Smooth muscle cell (in vitro differentiated cells): Measurements from ENCODE around the gene NR3C1. TPM values are rescaled to one million over a fixed set of nuclear protein-coding genes. Genes with fewer than 3 reads are reported as not detected.

Experiments used
- DNase-seq: peaks from one replicate; lab custom pipeline; 2025; ENCODE audit not compliant: unreplicated experiment; lab: John Stamatoyannopoulos, UW
- H2AFZ ChIP-seq: fragments of 200-600 bp; sonication (generic); 2 replicates; pipeline ENCODE4 v1.6.0; 2016; ENCODE audit warnings: antibody characterized with exemption, low read depth, mild to moderate bottlenecking
- H3F3A ChIP-seq: fragments of 200-600 bp; sonication (generic); 2 replicates; pipeline ENCODE4 v1.6.0; 2017; ENCODE audit warnings: antibody characterized with exemption, low read depth
- H3K27ac ChIP-seq: fragments of 200-600 bp; sonication (generic); 2 replicates; pipeline ENCODE4 v1.5.1; 2016; ENCODE audit warnings: low read depth, mild to moderate bottlenecking
- H3K27me3 ChIP-seq: fragments of 200-600 bp; sonication (generic); 2 replicates; pipeline ENCODE4 v1.6.1; 2016; ENCODE audit warnings: low read depth, mild to moderate bottlenecking
- H3K36me3 ChIP-seq: fragments of 200-600 bp; sonication (generic); 2 replicates; pipeline ENCODE4 v1.5.1; 2016; ENCODE audit warnings: low read depth
- H3K4me1 ChIP-seq: fragments of 200-600 bp; sonication (generic); 2 replicates; pipeline ENCODE4 v1.5.1; 2016; ENCODE audit warnings: low read depth
- H3K4me2 ChIP-seq: fragments of 200-600 bp; sonication (generic); 2 replicates; pipeline ENCODE4 v1.6.0; 2016; ENCODE audit warnings: mild to moderate bottlenecking
- H3K4me3 ChIP-seq: fragments of 200-600 bp; sonication (generic); 2 replicates; pipeline ENCODE4 v1.5.1; 2016; ENCODE audit warnings: mild to moderate bottlenecking
- H3K79me2 ChIP-seq: fragments of 200-600 bp; sonication (generic); 2 replicates; pipeline ENCODE4 v1.6.0; 2016; ENCODE audit warnings: low read depth, mild to moderate bottlenecking
- H3K9ac ChIP-seq: fragments of 200-600 bp; sonication (generic); 2 replicates; pipeline ENCODE4 v1.6.0; 2016; ENCODE audit warnings: low read depth
- H3K9me3 ChIP-seq: fragments of 200-600 bp; sonication (generic); replicated peaks from 2 replicates; pipeline ENCODE4 v1.5.1; 2016; ENCODE audit warnings: low read depth
- H4K20me1 ChIP-seq: fragments of 200-600 bp; sonication (generic); 2 replicates; pipeline ENCODE4 v1.6.0; 2016; ENCODE audit warnings: low read depth
- CTCF ChIP-seq: fragments of 200-600 bp; sonication (generic); IDR thresholded peaks from 2 replicates; pipeline ENCODE4 v1.5.1; 2017; ENCODE audit warnings: borderline replicate concordance, mild to moderate bottlenecking, antibody characterized with exemption; ENCODE audit not compliant: insufficient read depth, poor library complexity, severe bottlenecking
- WGBS: methylation state at CpG from one replicate; pipeline ENCODE4 v1.1.7; 2016; ENCODE audit warnings: low lambda C conversion rate; 5-methylcytosine and 5-hydroxymethylcytosine counted together
- polyA plus RNA-seq: library from polyadenylated mRNA; unstranded; fragments of >200 nt; fragmentation: Nextera tagmentation; extraction: Ambion mirVana; gene quantifications from 2 replicates; pipeline ENCODE4 v1.2.1, GENCODE V29; 2016
- total RNA-seq: library from RNA; depleted of rRNA; stranded (reverse); fragments of >200 nt; gene quantifications from 2 replicates; pipeline ENCODE4 v1.2.3, GENCODE V29; 2014

The NR3C1 gene
- total and polyA plus RNA-seq, 2 experiments from 2014 or later, result 76.5 to 101 TPM

DNA sequence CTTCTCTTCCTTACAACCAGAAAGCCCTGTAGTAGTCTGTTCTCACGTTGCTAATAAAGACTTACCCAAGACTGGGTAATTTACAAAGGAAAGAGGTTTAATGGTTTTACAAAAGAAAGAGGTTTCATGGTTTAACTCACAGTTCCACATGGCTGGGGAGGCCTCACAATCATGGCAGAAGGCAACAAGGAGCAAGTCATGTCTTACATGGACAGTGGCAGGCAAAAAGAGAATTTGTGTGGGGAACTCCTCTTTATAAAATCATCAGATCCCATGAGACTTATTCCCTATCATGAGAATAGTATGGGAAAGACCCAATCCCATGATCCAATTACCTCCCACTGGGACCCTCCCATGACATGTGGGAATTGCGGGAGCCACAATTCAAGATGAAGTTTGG is 164.9 kb downstream of the NR3C1 start:
- no peak for DNase-seq
- no peak for TF ChIP-seq CTCF
- Histone ChIP-seq H3K79me2 (no peaks in the 10 kb centered on the region), H3K9me3 (no peaks in the 10 kb centered on the region), H3K27ac (no peak overlapping the region), H3K4me1 (peaks cover 9% of the 10 kb centered on the region), H2AFZ (no peak overlapping the region), H3K27me3 (no peaks in the 10 kb centered on the region), H3K4me3 (no peak overlapping the region), H3K9ac (no peak overlapping the region), H3K4me2 (no peak overlapping the region), H3F3A (no peaks in the 10 kb centered on the region), H4K20me1 (no peaks in the 10 kb centered on the region), H3K36me3 (no peaks in the 10 kb centered on the region)
- 90% methylated on average over 2 of the region's 2 CpGs for WGBS

- no peak for TF ChIP-seq CTCF
- Histone ChIP-seq H2AFZ (no peak overlapping the region), H3K9ac (no peak overlapping the region), H3K27ac (no peak overlapping the region), H3K4me1 (peaks cover 9% of the 10 kb centered on the region), H3K79me2 (no peaks in the 10 kb centered on the region), H3F3A (no peaks in the 10 kb centered on the region), H3K27me3 (no peaks in the 10 kb centered on the region), H4K20me1 (no peaks in the 10 kb centered on the region), H3K4me3 (no peak overlapping the region), H3K4me2 (no peak overlapping the region), H3K9me3 (no peaks in the 10 kb centered on the region), H3K36me3 (no peaks in the 10 kb centered on the region)
- 94% methylated on average over 10 of the region's 10 CpGs for WGBS
- no peak for DNase-seq
Measured at GRCh38 chr5:143237664-143238063, 165.8 kb downstream of the NR3C1 start.

- TF ChIP-seq CTCF, result no peak
- WGBS, result 87% methylated on average over 2 of the region's 2 CpGs
- no peak overlapping the region for H3K4me3 ChIP-seq
- H4K20me1 ChIP-seq, result no peaks in the 10 kb centered on the region
- no peak for DNase-seq
- H3K27me3 ChIP-seq, result no peaks in the 10 kb centered on the region
- no peak overlapping the region for H3K9ac ChIP-seq
- no peaks in the 10 kb centered on the region for H3K9me3 ChIP-seq
- H3K36me3 ChIP-seq, result no peaks in the 10 kb centered on the region
- H3F3A ChIP-seq, result no peaks in the 10 kb centered on the region
- H2AFZ ChIP-seq, result no peak overlapping the region
- no peak overlapping the region for H3K27ac ChIP-seq
- H3K79me2 ChIP-seq, result no peaks in the 10 kb centered on the region
- peaks cover 3% of the 10 kb centered on the region for H3K4me1 ChIP-seq
- no peak overlapping the region for H3K4me2 ChIP-seq
Measured at GRCh38 chr5:143236682-143237081, 166.8 kb downstream of the NR3C1 start.

GRCh38 chr5:143235423-143235822 is 168.1 kb downstream of the NR3C1 start:
- Histone ChIP-seq H3K4me1 (peaks cover 3% of the 10 kb centered on the region), H3K27me3 (no peaks in the 10 kb centered on the region), H3K36me3 (no peaks in the 10 kb centered on the region), H3K4me2 (no peak overlapping the region), H3K4me3 (no peak overlapping the region), H2AFZ (peak overlapping the region; percentile 34), H4K20me1 (no peaks in the 10 kb centered on the region), H3F3A (no peaks in the 10 kb centered on the region), H3K27ac (peak overlapping the region; percentile 73), H3K9me3 (no peaks in the 10 kb centered on the region), H3K9ac (no peak overlapping the region), H3K79me2 (no peaks in the 10 kb centered on the region)
- 68% methylated on average over 3 of the region's 3 CpGs for WGBS
- no peak for DNase-seq
- no peak for TF ChIP-seq CTCF
